Fibroblast of lung (primary cell): ENCODE results near the gene TP73. TPM values are rescaled to one million over a fixed set of nuclear protein-coding genes. Genes with fewer than 3 reads are reported as not detected.
"Not testable (repeated sequence)": the region's sequence is repeated elsewhere in the genome, so short reads cannot be mapped to it uniquely, and the experiment has no call there.

Experiments used
- DNase-seq, 2 donors: peaks; one replicate each; pipeline versions ENCODE4 v3.0.0 to v3.0.0-alpha.2; 2010; ENCODE audit warnings: low read depth in 2 of 2
- H2AFZ ChIP-seq: 2 replicates; pipeline ENCODE4 v1.5.1; 2012; ENCODE audit warnings: low read length, control low read depth, inconsistent platforms
- H3K27ac ChIP-seq: 2 replicates; pipeline ENCODE4 v1.5.1; 2011; ENCODE audit warnings: low read length, control low read depth; ENCODE audit not compliant: insufficient read depth
- H3K27me3 ChIP-seq: 2 replicates; pipeline ENCODE4 v1.5.1; 2011; ENCODE audit warnings: mild to moderate bottlenecking, low read length; ENCODE audit not compliant: control insufficient read depth, insufficient read depth
- H3K36me3 ChIP-seq: 2 replicates; pipeline ENCODE4 v1.5.1; 2011; ENCODE audit warnings: low read length; ENCODE audit not compliant: control insufficient read depth, insufficient read depth
- H3K4me1 ChIP-seq: 2 replicates; pipeline ENCODE4 v1.5.1; 2011; ENCODE audit warnings: low read length; ENCODE audit not compliant: control insufficient read depth, insufficient read depth; ENCODE audit errors: extremely low read depth
- H3K4me2 ChIP-seq: 2 replicates; pipeline ENCODE4 v1.5.1; 2011; ENCODE audit warnings: low read length, control low read depth; ENCODE audit not compliant: insufficient read depth; ENCODE audit errors: extremely low read depth
- H3K4me3 ChIP-seq, 4 experiments: fragments of 200-600 bp in 1 of 4; sonication (generic) in 1 of 4; replicated peaks in 1 of 4; 2 replicates each; pipeline ENCODE4 v1.5.1; 2011 to 2016; ENCODE audit warnings: low read length in 4 of 4, low read depth in 3 of 4, mild to moderate bottlenecking in 3 of 4, control low read depth in 2 of 4, inconsistent platforms in 1 of 4, mixed read lengths in 1 of 4; ENCODE audit not compliant: insufficient read depth in 1 of 4; ENCODE audit errors: control extremely low read depth in 1 of 4
- H3K79me2 ChIP-seq: 2 replicates; pipeline ENCODE4 v1.5.1; 2012; ENCODE audit warnings: mild to moderate bottlenecking, low read length, inconsistent platforms; ENCODE audit not compliant: control insufficient read depth, insufficient read depth
- H3K9ac ChIP-seq: 2 replicates; pipeline ENCODE4 v1.5.1; 2011; ENCODE audit warnings: mild to moderate bottlenecking, low read length, control low read depth; ENCODE audit not compliant: insufficient read depth
- H3K9me3 ChIP-seq: 2 replicates; pipeline ENCODE4 v1.5.1; 2012; ENCODE audit warnings: low read depth, low read length; ENCODE audit not compliant: control insufficient read depth, insufficient read depth
- H4K20me1 ChIP-seq: 2 replicates; pipeline ENCODE4 v1.5.1; 2011; ENCODE audit warnings: low read length; ENCODE audit not compliant: control insufficient read depth, insufficient read depth; ENCODE audit errors: extremely low read depth
- EZH2 ChIP-seq: IDR thresholded peaks from 2 replicates; pipeline ENCODE4 v1.5.1; 2012; ENCODE audit warnings: low read length, control low read depth, mild to moderate bottlenecking; ENCODE audit errors: missing control alignments
- polyA plus RNA-seq, 2 donors: library from polyadenylated mRNA; depleted of rRNA in 1 of 2; stranded (reverse) in 1 of 2; unstranded in 1 of 2; fragments of >200 nt; gene quantifications; 2 replicates each; pipeline ENCODE4 v1.2.1, GENCODE V29; 2011 to 2012; ENCODE audit warnings: missing spikeins in 1 of 2
- total RNA-seq: library from RNA; depleted of rRNA; stranded (reverse); fragments of >200 nt; gene quantifications from 2 replicates; pipeline ENCODE4 v1.2.1, GENCODE V29; 2014
- TF ChIP-seq, protein P1 (sequence below), 2 donors: IDR thresholded peaks in 1 of 2; conservative IDR thresholded peaks in 1 of 2; 1 replicate in 1 of 2; 2 replicates in 1 of 2; pipeline ENCODE4 v1.5.1; 2011 to 2012; ENCODE audit warnings: low read length in 2 of 2, control low read depth in 1 of 2, inconsistent platforms in 1 of 2, low read depth in 1 of 2, mild to moderate bottlenecking in 1 of 2

The TP73 gene
- total and polyA plus RNA-seq, 2 donors (not counting 1 experiment from before 2014, with no cell fraction given), result not detected

DNA sequence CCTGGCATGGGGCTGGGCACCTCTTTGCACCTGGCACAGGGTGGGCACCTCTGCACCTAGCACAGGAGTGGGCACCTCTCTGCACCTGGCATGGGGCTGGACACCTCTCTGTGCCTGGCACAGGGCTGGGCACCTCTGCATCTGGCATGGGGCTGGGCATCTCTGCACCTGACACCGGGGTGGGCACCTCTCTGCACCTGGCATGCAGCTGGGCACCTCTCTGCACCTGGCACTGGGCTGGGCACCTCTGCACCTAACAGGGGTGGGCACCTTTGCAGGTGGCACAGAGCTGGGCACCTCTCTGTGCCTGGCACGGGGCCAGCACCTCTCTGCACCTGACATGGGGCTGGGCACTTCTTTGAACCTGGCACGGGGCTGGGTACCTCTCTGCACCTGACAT lies 70.5 kb downstream of the TP73 start:
- Histone ChIP-seq H3K4me2 (no peak overlapping the region), H3K27me3 (no peaks in the 10 kb centered on the region), H3K36me3 (no peaks in the 10 kb centered on the region), H3K79me2 (no peaks in the 10 kb centered on the region), H3K4me3 (no peak overlapping the region), H3K27ac (no peak overlapping the region), H3K4me1 (no peaks in the 10 kb centered on the region), H2AFZ (no peak overlapping the region), H3K9ac (no peak overlapping the region), H3K9me3 (no peaks in the 10 kb centered on the region), H4K20me1 (no peaks in the 10 kb centered on the region)
- TF ChIP-seq EZH2, result no peak
- TF ChIP-seq, protein P1, sequence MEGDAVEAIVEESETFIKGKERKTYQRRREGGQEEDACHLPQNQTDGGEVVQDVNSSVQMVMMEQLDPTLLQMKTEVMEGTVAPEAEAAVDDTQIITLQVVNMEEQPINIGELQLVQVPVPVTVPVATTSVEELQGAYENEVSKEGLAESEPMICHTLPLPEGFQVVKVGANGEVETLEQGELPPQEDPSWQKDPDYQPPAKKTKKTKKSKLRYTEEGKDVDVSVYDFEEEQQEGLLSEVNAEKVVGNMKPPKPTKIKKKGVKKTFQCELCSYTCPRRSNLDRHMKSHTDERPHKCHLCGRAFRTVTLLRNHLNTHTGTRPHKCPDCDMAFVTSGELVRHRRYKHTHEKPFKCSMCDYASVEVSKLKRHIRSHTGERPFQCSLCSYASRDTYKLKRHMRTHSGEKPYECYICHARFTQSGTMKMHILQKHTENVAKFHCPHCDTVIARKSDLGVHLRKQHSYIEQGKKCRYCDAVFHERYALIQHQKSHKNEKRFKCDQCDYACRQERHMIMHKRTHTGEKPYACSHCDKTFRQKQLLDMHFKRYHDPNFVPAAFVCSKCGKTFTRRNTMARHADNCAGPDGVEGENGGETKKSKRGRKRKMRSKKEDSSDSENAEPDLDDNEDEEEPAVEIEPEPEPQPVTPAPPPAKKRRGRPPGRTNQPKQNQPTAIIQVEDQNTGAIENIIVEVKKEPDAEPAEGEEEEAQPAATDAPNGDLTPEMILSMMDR (conservative IDR thresholded peaks at IDR 0.05 in 1 of 2, IDR thresholded peaks at IDR 0.05 in 1 of 2; ENCODE audit: low read depth in 1 of 2, low read length in 2 of 2), result no peak
- no peak for DNase-seq

DNA sequence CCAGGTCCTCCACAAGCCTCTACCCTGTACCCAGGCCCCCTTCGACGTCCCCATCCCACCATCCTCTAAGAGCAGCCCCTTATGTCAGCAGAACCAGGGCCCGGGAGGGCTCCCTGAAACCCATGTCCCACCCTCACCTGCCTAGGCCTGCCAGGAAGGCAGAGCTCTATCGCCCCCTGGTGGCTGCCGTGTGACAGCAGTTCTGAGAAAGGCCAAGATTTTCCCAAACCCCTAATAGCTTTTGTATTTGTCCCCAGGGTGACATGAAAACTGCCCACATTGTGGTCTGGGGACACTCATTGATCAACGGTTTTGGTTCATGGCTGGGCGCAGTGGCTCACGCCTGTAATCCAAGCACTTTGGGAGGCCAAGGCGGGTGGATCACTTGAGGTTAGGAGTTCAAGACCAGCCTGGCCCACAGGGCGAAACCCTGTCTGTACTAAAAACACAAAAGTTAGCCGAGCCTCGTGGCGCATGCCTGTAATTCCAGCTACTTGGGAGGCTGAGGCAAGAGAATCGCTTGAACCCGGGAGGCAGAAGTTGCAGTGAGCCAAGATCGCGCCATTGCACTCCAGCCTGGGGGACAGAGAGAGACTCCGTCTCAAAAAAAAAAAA lies 72.2 kb downstream of the TP73 start:
- H3K27me3 ChIP-seq, H3K36me3 ChIP-seq, H3K4me3 ChIP-seq, H3K4me1 ChIP-seq, H3K4me2 ChIP-seq, H3K9ac ChIP-seq, H2AFZ ChIP-seq, H4K20me1 ChIP-seq, H3K27ac ChIP-seq, H3K9me3 ChIP-seq, H3K79me2 ChIP-seq: not testable (repeated sequence)
- TF ChIP-seq, protein P1 (conservative IDR thresholded peaks at IDR 0.05 in 1 of 2, IDR thresholded peaks at IDR 0.05 in 1 of 2; ENCODE audit: low read depth in 1 of 2, low read length in 2 of 2), result peak; percentile 95 to 97
- peak; percentile 22 to 49 for DNase-seq

DNA sequence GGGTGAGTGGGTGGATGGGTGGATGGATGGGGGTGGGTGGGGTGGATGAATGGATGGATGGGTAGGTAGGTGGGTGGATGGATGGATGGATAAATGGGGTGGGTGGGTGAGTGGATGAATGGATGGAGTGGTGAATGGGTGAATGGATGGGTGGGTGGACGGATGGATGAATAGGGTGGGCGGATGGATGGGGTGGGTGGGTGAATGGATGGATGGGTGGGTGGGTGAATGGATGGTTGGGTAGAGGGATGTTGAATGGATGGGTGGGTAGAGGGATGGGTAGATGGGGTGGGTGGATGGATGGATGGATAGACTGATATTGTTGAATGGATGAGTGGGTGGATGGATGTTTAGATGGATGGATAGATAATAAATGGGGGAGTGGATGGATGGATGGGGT lies 73.0 kb downstream of the TP73 start:
- Histone ChIP-seq H3K79me2 (no peaks in the 10 kb centered on the region), H3K4me1 (no peaks in the 10 kb centered on the region), H3K4me3 (no peak overlapping the region), H3K36me3 (no peaks in the 10 kb centered on the region), H3K27me3 (no peaks in the 10 kb centered on the region), H3K4me2 (no peak overlapping the region), H3K9ac (no peak overlapping the region), H4K20me1 (no peaks in the 10 kb centered on the region), H2AFZ (no peak overlapping the region), H3K27ac (no peak overlapping the region), H3K9me3 (no peaks in the 10 kb centered on the region)
- TF ChIP-seq, protein P1 (conservative IDR thresholded peaks at IDR 0.05 in 1 of 2, IDR thresholded peaks at IDR 0.05 in 1 of 2; ENCODE audit: low read depth in 1 of 2, low read length in 2 of 2), result no peak
- no peak for TF ChIP-seq EZH2
- no peak for DNase-seq
